HG03558 (cell line): ENCODE results near the gene C3orf18.

Experiments used
- ATAC-seq: cut with Tn5 transposase; IDR thresholded peaks from one replicate; pipeline ENCODE4 v1.9.1; 2021; ENCODE audit warnings: moderate number of reproducible peaks; ENCODE audit not compliant: unreplicated experiment; ENCODE audit errors: extremely low read depth

The C3orf18 gene

DNA sequence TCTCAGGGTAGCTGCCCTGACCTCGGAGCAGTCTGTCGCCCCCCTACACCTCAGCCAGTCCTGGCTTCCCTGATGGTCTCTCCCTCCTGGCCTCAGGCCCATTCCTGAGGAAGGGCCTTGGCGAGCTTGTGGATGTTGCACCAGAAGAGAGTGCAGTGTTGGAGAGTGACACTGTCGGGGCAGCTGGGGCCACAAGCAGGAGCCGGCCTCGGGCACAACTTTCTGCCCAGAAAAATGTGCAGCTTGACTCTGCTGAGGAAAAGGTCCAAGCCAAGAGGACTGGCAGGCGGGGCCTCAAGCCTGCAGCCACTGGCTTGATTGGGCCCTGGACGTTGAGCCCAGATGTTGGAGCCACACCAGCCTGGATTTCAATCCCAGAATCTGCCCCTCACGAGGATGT is 14.5 kb upstream of the C3orf18 start:
- no peak for ATAC-seq

DNA sequence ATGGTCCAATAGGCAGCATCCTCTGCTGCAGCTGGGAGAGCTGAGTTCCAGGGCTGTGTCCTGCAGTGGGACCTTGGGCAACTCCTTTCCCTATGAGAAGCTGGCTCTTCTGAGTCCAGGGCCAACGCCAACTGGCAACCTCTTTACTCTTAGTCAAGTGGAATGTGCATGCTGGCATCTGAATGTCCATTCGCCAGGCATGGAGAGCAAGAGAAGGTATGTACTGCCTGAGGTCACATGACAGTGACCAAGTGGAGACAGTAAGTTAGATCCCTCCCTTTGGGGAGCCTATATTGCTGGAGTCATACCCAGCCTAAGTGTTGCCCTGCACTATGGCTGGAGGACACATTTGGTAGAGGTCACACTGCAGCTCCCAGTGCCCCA is 13.9 kb upstream of the C3orf18 start:
- ATAC-seq = no peak

DNA sequence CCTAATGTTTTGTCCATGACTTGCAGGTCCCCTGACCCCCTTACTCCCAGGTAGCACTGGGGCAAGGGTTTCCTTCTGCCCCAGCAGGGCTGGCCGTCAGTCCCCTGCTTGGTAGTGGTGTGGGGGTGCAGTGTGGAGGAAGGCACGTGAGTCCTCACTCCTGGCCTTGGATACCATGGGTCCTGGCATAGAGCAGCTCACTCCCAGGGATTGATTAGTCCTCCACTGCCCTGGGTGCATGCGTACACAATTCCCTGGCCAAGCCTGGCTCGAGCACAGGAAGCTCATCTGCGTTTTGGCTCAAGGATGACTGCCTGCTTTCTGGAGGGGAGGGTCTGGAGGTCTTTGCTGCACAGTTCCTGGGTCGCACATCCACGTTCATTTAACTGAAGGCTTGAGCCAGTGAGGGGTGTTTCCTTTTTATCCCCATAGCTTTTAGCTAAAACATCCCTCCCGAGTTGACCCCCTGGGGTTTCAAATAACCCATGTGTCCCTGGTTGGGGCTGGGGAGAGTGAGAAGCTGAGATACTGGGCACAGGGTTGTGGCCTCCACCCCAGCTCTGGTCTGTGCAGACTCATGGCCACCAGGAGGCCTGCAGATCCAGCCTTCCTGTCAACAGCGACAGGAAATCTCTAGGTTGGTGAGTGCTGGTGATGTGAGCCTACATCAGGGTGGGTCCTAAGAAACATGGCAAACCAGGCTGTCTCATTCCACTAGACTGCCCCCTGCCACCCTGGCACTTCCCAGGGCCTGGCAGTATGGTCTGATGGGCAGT is 13.3 kb upstream of the C3orf18 start:
- no peak for ATAC-seq

DNA sequence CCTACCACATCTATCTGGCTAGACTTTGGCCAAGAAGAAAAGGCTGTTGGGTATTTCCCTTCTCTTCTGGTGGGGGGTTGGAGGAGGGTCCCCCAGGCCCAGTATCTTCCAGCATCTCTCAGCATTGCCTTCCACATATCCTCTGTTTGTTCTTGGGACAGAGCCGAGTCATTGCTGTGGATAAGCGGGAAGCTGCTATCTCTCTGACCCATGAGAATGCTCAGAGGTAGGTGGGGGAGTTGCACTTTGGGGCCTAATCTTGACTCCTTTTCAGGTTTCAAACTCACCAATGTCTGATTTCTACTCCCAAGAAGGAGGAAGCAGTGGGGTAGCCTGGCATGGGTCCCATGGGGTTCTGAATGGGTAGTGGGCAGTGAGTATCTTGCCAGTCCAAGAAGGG is 9.8 kb upstream of the C3orf18 start:
- no peak for ATAC-seq

DNA sequence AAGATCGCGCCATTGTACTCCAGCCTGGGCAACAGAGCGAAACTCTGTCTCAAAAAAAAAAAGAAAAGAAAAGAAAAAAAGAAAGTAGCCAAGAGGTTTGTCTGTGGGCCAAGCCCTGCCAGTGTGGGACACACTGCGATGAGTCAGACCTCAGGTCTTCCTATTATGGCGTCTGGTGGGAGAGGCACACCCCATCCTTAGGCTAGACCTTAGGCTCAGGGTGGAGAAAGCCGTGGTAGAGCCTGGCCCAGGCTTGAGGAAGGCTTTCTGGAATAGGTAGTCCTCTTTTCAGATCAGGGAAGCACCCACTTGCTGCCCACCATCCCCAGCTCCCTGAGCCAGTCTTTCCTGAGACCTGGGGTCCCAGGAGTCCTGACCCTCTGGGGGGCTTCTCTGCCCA is 7.8 kb upstream of the C3orf18 start:
- no peak for ATAC-seq

DNA sequence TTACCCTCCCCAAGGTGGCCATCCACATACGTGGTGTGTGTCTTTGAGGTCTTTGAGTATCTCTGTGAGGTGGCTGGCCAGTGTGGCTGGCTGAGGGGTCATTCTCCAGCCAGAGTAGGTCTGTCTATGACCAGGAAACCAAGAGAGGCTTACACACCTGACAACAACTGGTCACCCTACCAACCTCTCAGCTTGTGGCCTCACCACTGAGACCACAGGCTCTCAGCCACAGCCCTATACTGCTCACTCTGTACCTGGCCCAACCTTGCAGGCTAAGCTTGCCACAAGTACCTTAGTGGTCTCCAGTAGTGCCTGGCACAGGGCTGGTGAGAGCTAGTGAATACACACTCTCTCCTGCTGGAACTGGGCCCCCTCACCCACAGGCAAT is 6.9 kb upstream of the C3orf18 start:
- no peak for ATAC-seq

DNA sequence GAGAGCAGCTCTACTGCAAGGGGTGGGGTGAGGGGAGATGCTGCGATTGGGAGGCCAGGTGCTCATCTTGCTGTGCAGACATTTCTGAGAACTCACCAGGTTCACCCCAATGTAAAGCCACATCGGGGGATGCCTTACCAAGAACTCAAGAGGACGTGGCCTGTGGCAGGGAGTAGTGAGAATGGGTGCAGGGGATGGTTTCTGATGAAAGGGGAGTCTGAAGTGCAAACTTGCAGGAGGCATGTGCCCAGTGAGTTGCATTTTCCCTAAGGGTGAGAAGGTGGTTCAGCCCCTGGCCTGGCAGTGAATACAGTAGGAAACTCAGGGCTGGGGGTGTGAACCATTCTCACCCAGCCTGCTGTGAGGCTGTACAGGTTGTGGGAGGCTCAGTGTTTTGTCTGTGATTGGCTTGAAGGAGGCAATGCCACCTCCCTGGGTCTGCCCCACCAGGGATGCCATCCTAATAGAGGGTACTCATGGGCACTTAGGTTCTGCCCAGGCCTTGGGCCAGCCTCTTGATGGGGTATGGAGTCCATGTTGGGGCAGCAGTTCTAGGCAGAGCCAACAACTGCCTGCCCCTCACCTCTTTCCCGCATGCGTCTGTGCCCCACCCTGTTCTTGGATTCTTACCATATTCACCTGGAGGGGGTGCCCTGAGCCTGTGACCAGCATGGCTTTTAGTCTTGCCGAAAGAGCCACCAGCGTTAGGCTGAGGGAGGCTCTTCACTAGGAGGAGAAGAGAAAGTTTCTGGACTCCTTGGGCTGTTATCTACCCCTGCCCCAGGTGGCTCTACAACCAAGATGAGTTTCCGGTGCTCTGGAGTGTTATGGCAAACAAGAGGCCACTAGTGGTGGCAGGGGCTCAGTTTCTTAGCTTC is 6.3 kb upstream of the C3orf18 start:
- ATAC-seq = no peak

DNA sequence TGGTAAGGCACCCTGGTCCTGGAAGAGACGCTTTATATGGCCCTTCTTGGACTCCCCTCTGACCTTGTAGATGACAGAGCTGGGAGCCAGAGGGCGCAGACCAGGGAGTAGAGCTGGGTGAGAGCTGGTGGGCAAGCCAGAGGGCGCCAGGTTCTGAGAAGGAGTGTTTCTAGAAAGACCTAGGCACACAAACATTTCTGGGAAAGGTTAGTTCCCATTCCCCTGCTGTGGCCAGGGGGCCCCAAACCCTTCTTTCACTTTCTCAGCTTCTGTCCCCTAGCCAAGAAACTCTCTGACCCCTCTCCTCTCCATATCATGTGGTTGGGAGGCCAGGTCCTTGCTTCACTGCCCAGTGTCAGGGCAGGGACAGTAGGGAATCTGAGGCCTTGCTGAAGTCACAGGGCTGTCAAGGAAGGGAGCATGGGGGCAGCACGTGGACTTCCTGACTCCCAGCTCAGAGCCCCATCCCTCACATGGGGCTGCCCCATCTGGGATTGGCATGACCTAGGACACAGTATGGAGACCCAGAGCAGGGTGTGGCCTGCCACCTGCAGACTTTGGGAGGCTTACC is 5.3 kb upstream of the C3orf18 start:
- ATAC-seq = no peak

DNA sequence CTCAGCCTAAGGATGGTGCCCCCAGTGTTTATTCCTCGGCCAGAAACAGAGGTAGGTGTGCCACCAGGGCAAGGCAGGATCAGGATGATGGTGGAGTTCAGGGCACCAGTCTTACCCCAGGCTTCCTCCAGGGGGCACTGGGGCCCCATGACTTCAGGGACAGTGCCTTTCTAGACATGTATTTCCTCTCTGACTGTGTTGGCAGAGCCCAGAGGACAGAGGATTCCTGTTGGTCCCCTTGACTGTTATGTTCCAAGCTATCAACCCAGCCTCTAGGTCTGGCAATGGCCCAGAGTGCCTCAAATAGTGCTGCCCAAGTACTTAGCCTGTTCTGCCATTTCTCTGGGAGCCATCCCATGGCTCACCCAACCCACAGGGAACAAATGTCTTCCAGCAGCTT is 4.6 kb upstream of the C3orf18 start:
- no peak for ATAC-seq

DNA sequence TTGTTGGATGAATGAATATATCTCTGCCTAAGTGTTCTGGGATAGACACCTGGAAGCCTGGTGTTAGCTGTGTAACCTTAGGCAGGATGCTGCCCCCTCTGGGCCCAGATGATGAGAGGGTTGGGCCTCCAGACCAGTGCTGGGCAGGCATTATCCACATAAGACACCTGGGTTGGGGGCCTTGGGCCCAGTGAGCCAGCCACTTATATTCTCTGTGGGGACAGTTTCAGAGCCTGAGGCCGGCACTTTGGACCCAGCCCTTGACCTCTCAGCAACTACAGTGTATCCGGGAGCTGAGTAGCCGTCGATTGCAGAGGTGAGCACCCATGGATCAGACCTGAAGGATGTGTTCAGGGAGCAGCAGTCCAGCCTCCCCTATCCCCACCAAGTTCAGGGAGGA is 3.9 kb upstream of the C3orf18 start:
- ATAC-seq = no peak

DNA sequence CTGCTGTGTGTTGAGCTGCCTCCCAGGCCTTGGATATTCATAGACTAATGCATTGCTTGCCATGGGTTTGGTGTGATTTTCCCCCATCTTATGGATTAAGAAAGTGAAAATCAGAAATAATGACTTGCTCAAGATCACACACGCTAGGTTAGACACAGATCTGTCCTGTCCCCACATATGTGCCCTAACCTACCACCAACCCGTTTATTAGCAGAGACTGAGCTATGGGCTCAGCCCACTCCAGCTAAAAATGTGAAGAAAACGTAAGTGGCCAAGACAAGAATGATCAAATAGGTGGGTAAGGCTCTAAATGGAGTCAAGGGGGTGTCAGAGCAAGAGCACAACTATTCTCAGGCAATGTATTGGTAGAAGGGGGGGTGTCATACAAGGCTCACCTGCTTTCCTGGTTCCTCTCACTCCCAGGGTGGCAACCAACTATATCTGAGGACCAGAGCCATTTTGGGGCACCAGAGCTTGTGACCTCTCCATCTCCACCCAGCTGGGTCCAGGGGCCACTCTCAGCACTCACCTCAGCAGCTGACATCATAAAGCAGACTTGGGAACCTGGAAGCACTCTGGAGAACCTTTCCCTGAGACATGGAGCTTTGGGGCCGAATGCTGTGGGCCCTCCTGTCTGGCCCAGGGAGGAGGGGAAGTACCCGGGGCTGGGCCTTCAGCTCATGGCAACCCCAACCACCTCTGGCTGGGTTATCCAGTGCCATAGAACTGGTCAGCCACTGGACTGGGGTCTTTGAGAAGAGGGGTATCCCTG is 3.1 kb upstream of the C3orf18 start:
- no peak for ATAC-seq

DNA sequence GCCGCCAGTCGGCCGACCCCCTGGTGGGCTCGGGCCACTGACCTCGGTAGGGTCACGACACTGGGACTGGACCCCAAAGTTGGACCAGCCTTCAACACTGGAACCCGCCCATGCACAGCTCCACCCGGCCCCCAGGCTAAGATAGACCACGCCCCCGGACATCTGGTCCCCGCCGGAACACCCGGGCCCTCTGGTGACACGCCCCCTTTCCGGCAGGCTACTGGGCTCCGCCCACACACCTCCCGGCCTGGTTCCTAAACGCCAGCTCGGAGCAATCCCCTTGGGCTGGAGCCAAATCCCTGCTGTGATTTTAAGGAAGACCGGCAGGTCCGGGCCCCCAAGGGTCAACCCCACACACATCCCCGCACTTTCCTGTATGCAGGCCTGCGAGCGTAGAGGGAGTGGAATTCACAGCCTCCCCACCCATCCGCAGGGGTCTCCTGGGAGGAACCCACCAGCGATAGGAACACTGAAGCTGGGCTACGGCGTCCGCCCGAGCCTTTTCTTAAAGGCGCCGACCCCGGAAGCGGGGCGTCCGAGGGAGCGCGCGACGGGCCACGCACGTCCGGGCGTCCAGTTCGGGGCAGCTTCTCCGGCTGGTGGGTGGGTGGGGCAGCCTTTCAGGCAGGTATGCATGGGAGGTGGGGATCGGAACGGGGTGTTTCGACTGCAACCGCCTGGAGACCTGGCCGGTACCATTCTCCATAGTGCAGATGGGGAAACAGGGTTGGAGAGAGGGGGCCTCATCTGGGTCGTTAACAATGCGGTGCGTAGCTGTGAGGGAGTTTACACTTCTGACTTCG is 1.6 kb upstream of the C3orf18 start, which contains the start of gene HEMK1:
HEMK1 (plus strand) TSS at position 576 of the 803 bp plus-strand sequence. CDS start 1,583 bp downstream, outside the sequence.
- ATAC-seq = peak; percentile 29

DNA sequence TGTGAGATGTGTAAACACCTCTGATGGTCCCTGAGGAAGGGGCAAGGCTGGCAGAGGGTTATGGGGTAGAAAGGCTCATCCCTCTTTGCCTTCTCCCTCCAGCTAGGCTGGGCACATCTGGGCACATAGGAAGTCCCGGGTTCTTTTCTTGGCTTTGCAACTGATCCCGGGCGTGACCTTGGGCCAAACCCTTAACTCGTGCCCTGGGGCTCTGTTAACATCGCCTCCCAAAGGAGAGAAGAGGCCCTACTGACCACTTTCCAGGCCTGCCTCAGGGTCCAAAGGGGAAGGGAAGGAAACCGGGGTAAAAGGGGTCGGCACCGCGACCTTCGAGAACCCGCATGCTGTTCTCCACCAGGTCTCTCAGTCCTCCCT is 549 bp downstream of the C3orf18 start:
- no peak for ATAC-seq

DNA sequence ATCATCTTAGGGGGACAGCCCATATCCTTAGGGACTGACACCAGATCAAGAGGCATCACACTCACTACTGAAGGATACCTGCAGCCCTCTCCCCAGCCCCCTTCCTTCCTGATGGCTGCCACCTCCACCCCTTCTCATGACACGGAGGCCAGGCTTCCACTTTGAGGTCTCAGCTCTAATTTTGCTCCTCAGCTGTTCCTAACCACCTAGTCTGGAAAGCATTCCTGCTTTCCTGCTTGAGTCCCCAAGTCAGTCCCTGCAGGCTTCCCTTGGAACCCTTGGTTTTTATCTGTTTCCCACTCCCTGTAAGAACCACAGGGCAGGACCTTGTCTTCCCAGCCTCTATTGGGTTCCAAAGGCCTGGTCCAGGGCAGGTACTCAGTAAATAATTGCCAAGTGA is 3.2 kb downstream of the C3orf18 start:
- ATAC-seq = no peak

DNA sequence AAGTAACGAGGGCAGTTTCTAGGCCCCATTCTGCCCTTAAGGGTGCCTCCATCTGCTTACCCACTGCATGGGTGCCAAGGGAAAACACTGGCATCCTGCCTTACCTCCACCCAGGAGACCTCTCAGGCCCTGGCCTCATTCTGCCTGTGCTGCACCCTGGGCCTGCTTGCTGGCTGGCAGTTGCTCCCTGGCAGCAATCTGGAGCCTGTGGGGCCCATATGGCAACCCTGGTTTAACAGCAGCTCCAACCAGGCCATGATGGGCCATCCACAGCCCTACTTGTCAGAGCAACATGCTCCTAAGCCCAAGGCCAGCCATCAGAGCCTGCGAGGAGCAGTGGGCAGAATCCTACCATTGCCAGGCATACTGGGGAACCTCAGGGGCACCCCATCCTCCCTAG is 3.7 kb downstream of the C3orf18 start:
- ATAC-seq = no peak

DNA sequence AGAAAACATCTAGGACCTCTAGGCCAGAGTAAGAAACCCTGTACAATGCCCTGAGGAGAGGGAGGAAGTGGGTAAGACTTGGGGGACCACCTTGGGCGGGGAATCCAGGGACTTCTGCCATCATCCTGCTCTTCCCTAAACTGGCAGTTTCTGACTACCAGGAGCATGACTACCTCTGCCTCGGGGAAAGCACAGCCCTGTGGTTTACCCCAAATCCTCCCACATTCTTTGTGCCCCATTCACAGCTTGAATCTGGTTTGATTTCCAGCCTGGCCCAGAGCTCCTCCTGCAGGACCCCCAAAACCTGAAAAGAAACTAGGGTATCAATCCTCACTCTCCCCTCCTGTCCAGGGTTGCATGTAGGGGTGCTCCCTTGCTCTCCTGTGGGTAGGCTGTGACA is 4.7 kb downstream of the C3orf18 start:
- no peak for ATAC-seq

DNA sequence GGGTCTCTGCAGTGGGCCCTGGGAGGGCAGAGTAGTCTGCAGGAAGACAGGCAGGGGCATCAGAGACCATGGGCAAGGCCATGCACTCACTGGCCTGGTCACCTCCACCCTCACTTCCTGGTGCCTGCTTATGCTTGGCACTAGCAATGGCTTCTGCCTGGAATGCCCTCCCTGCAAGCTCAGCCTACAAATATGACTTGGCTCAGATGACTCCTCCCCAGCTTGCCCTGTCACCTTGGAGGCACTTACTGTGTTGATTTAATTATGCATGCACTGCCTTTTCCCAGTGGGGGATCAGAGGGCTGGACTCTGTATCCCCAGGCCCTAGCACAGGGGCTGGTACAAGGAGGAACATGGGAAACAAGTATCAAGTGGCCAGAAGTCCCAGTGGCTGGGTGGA is 7.8 kb downstream of the C3orf18 start:
- no peak for ATAC-seq

DNA sequence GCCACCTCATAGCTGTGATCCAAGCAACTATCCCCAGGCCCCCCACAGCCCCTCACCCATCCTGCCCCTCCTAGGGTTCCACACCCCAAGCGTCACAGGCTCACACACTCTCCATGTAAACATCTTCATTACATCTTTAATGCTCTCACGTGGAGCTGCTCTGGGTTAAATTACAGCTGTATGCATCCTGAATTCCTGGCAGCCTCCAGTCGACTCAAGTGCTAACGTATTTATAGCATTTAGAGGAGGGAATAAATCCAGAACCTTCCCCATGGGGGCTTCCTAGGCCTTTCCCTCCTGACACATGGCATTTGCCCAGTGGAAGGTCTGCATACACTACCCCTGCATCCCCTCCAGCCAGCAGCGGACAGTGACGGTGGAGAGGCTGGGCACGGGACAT is 9.6 kb downstream of the C3orf18 start:
- ATAC-seq = no peak

DNA sequence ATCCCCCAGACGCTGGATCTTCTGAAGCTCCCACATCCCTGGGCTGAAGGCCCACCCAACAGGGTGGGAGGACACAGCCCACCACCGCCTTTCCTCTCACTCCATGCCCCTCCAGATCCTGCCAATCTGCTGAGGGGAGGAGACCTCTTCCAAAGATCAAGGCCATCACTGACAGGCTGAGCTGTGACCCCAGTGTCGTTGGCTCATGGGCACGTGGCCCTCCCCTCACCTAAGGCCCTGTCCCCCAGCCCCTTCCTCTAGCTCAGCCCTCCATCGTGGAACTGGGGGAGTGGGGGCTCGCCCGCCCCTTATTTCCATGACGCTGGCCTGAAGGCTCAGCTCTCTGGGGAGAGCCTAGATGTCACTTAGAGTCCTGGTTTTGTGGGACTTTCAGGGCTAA is 10.4 kb downstream of the C3orf18 start:
- no peak for ATAC-seq

DNA sequence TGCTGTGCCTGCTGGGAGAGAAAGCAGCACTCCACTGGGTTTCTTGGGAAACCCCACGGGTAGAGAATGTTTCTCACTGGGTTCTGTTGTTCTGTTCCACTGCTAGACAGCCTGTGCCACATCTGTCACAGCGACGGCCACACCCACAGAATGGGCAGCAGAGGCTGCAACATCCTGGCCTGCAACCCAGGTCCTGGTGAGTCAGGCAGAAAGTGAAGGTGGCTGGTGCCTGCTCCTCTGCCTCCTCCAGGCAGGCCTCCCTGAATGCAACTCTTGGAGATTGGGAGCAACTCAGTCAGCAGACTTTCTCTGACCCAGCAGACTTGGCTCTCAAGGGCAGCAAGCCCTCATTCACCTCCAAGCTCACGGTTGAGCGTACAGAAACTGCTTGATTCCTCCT is 13.0 kb downstream of the C3orf18 start:
- ATAC-seq = no peak
